ENCODE data around the gene PGP.
"Not testable (repeated sequence)": the region's sequence is repeated elsewhere in the genome, so short reads cannot be mapped to it uniquely, and the experiment has no call there.

PGP gene

GRCh38 chr16:2244926-2245795, 30.5 kb upstream of the PGP start:
- Histone ChIP-seq H3K27ac (ENCODE audit: low read length) (no peak overlapping the region), H3K9ac (ENCODE audit: low read depth, low read length) (no peak overlapping the region), H3K9me3 (ENCODE audit: insufficient read depth, low read depth, low read length) (no peaks in the 10 kb centered on the region), H3K4me1 (ENCODE audit: insufficient read depth, low read length) (no peaks in the 10 kb centered on the region), H3K36me3 (ENCODE audit: insufficient read depth, low read depth, low read length) (peaks cover 57% of the 10 kb centered on the region), H3K27me3 (ENCODE audit: insufficient read depth, low read length) (no peaks in the 10 kb centered on the region), H3K4me3 (ENCODE audit: low read length) (no peak overlapping the region)

GRCh38 chr16:2244301-2244700, 29.7 kb upstream of the PGP start:
- H3K9ac ChIP-seq (ENCODE audit: low read depth, low read length) = no peak overlapping the region
- no peaks in the 10 kb centered on the region for H3K4me1 ChIP-seq (ENCODE audit: insufficient read depth, low read length)
- no peak overlapping the region for H3K27ac ChIP-seq (ENCODE audit: low read length)
- no peak overlapping the region for H3K4me3 ChIP-seq (ENCODE audit: low read length)
- peaks cover 61% of the 10 kb centered on the region for H3K36me3 ChIP-seq (ENCODE audit: insufficient read depth, low read depth, low read length)
- no peaks in the 10 kb centered on the region for H3K9me3 ChIP-seq (ENCODE audit: insufficient read depth, low read depth, low read length)
- H3K27me3 ChIP-seq (ENCODE audit: insufficient read depth, low read length) = no peaks in the 10 kb centered on the region

GRCh38 chr16:2243781-2244180, 29.1 kb upstream of the PGP start:
- H3K9ac ChIP-seq (ENCODE audit: low read depth, low read length) = no peak overlapping the region
- no peaks in the 10 kb centered on the region; the same call in 1 of the 2 replicates for H3K4me1 ChIP-seq (ENCODE audit: insufficient read depth, low read length)
- peaks cover 2% of the 10 kb centered on the region; the same call in 1 of the 2 replicates for H3K27me3 ChIP-seq (ENCODE audit: insufficient read depth, low read length)
- no peak overlapping the region for H3K27ac ChIP-seq (ENCODE audit: low read length)
- H3K4me3 ChIP-seq (ENCODE audit: low read length) = no peak overlapping the region
- H3K9me3 ChIP-seq (ENCODE audit: insufficient read depth, low read depth, low read length) = no peaks in the 10 kb centered on the region
- peaks cover 58% of the 10 kb centered on the region for H3K36me3 ChIP-seq (ENCODE audit: insufficient read depth, low read depth, low read length)

- Histone ChIP-seq H3K9ac (ENCODE audit: low read depth, low read length) (no peak overlapping the region), H3K4me3 (ENCODE audit: low read length) (no peak overlapping the region), H3K9me3 (ENCODE audit: insufficient read depth, low read depth, low read length) (no peaks in the 10 kb centered on the region), H3K27ac (ENCODE audit: low read length) (no peak overlapping the region), H3K27me3 (ENCODE audit: insufficient read depth, low read length) (peaks cover 9% of the 10 kb centered on the region), H3K36me3 (ENCODE audit: insufficient read depth, low read depth, low read length) (peaks cover 54% of the 10 kb centered on the region), H3K4me1 (ENCODE audit: insufficient read depth, low read length) (peaks cover 3% of the 10 kb centered on the region; the same call in 1 of the 2 replicates)
Observed at GRCh38 chr16:2243031-2243528, 28.4 kb upstream of the PGP start.

GRCh38 chr16:2242598-2242997, 28.0 kb upstream of the PGP start:
- Histone ChIP-seq H3K9ac (ENCODE audit: low read depth, low read length) (no peak overlapping the region), H3K36me3 (ENCODE audit: insufficient read depth, low read depth, low read length) (peaks cover 54% of the 10 kb centered on the region), H3K4me1 (ENCODE audit: insufficient read depth, low read length) (peaks cover 3% of the 10 kb centered on the region; the same call in 1 of the 2 replicates), H3K4me3 (ENCODE audit: low read length) (no peak overlapping the region), H3K9me3 (ENCODE audit: insufficient read depth, low read depth, low read length) (no peaks in the 10 kb centered on the region), H3K27me3 (ENCODE audit: insufficient read depth, low read length) (peaks cover 13% of the 10 kb centered on the region), H3K27ac (ENCODE audit: low read length) (no peak overlapping the region)

GRCh38 chr16:2240331-2240730, 25.7 kb upstream of the PGP start:
- H3K27ac ChIP-seq (ENCODE audit: low read length); H3K9me3 ChIP-seq (ENCODE audit: insufficient read depth, low read depth, low read length); H3K4me3 ChIP-seq (ENCODE audit: low read length); H3K9ac ChIP-seq (ENCODE audit: low read depth, low read length); H3K4me1 ChIP-seq (ENCODE audit: insufficient read depth, low read length): not testable (repeated sequence)
- Histone ChIP-seq H3K27me3 (ENCODE audit: insufficient read depth, low read length) (peaks cover 33% of the 10 kb centered on the region), H3K36me3 (ENCODE audit: insufficient read depth, low read depth, low read length) (peaks cover 38% of the 10 kb centered on the region)

- Histone ChIP-seq H3K4me3 (ENCODE audit: low read length) (no peak overlapping the region), H3K4me1 (ENCODE audit: insufficient read depth, low read length) (peaks cover 3% of the 10 kb centered on the region; the same call in 1 of the 2 replicates), H3K9ac (ENCODE audit: low read depth, low read length) (no peak overlapping the region), H3K27me3 (ENCODE audit: insufficient read depth, low read length) (peaks cover 33% of the 10 kb centered on the region), H3K9me3 (ENCODE audit: insufficient read depth, low read depth, low read length) (no peaks in the 10 kb centered on the region), H3K27ac (ENCODE audit: low read length) (no peak overlapping the region), H3K36me3 (ENCODE audit: insufficient read depth, low read depth, low read length) (peaks cover 25% of the 10 kb centered on the region)
Observed at GRCh38 chr16:2238838-2239675, 24.4 kb upstream of the PGP start.

- Histone ChIP-seq H3K9ac (ENCODE audit: low read depth, low read length) (no peak overlapping the region), H3K9me3 (ENCODE audit: insufficient read depth, low read depth, low read length) (no peaks in the 10 kb centered on the region), H3K36me3 (ENCODE audit: insufficient read depth, low read depth, low read length) (peaks cover 18% of the 10 kb centered on the region), H3K4me1 (ENCODE audit: insufficient read depth, low read length) (peaks cover 3% of the 10 kb centered on the region; the same call in 1 of the 2 replicates), H3K27me3 (ENCODE audit: insufficient read depth, low read length) (peaks cover 33% of the 10 kb centered on the region), H3K27ac (ENCODE audit: low read length) (no peak overlapping the region), H3K4me3 (ENCODE audit: low read length) (no peak overlapping the region)
Observed at GRCh38 chr16:2238150-2238837, 23.7 kb upstream of the PGP start.

GRCh38 chr16:2237493-2238149, 23.0 kb upstream of the PGP start:
- H3K4me3 ChIP-seq (ENCODE audit: low read length) = peak overlapping the region; percentile 42; the same call in 1 of the 2 replicates
- no peaks in the 10 kb centered on the region for H3K9me3 ChIP-seq (ENCODE audit: insufficient read depth, low read depth, low read length)
- H3K27me3 ChIP-seq (ENCODE audit: insufficient read depth, low read length) = peaks cover 33% of the 10 kb centered on the region
- H3K9ac ChIP-seq (ENCODE audit: low read depth, low read length) = no peak overlapping the region
- H3K36me3 ChIP-seq (ENCODE audit: insufficient read depth, low read depth, low read length) = peaks cover 16% of the 10 kb centered on the region
- H3K4me1 ChIP-seq (ENCODE audit: insufficient read depth, low read length) = peaks cover 3% of the 10 kb centered on the region; the same call in 1 of the 2 replicates
- no peak overlapping the region for H3K27ac ChIP-seq (ENCODE audit: low read length)

- no peaks in the 10 kb centered on the region for H3K9me3 ChIP-seq (ENCODE audit: insufficient read depth, low read depth, low read length)
- no peak overlapping the region for H3K9ac ChIP-seq (ENCODE audit: low read depth, low read length)
- no peak overlapping the region for H3K27ac ChIP-seq (ENCODE audit: low read length)
- H3K4me1 ChIP-seq (ENCODE audit: insufficient read depth, low read length) = peaks cover 3% of the 10 kb centered on the region; the same call in 1 of the 2 replicates
- H3K27me3 ChIP-seq (ENCODE audit: insufficient read depth, low read length) = peaks cover 33% of the 10 kb centered on the region
- peaks cover 16% of the 10 kb centered on the region for H3K36me3 ChIP-seq (ENCODE audit: insufficient read depth, low read depth, low read length)
- H3K4me3 ChIP-seq (ENCODE audit: low read length) = peak overlapping the region; percentile 42; the same call in 1 of the 2 replicates
Observed at GRCh38 chr16:2237102-2237482, 22.5 kb upstream of the PGP start.
